ENCODE data around the gene GAPVD1.
"Not testable (repeated sequence)": the region's sequence is repeated elsewhere in the genome, so short reads cannot be mapped to it uniquely, and the experiment has no call there.

Gene GAPVD1

DNA sequence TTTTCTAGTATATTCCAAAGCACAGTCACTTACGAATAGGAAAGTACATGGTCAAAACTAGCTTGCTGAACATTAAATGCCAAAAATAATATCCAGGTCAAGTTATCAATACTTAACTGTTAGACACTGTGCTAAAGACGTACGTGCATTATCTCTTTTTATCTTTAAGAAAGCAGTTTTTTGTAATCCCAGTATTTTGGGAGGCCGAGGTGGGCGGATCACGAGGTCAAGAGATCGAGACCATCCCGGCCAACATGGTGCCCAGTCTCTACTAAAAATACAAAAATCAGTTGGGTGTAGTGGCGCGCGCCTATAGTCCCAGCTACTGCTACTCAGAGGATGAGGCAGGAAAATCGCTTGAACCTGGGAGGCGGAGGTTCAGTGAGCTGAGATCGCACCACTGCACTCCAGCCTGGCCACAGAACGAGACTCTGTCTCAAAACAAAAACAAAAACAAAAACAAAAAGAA lies 17.8 kb upstream of the GAPVD1 start:
- Histone ChIP-seq H3K9me3 (ENCODE audit: low read depth, low read length) (no peaks in the 10 kb centered on the region), H3K36me3 (ENCODE audit: insufficient read depth, low read length) (peaks cover 19% of the 10 kb centered on the region), H3K27ac (peak overlapping the region; percentile 73; the same call in 1 of the 2 replicates), H3K9ac (ENCODE audit: insufficient read length) (no peak overlapping the region), H3K4me3 (no peak overlapping the region)
- no peak for DNase-seq (ENCODE audit: low read depth, low spot score)
- TF ChIP-seq POLR2AphosphoS5 (IDR thresholded peaks at IDR 0.05; ENCODE audit: borderline replicate concordance, low read depth, low read length) (no peak), FOXP2 (optimal IDR thresholded peaks at IDR 0.05; ENCODE audit: control extremely low read depth, extremely low read length, insufficient read depth) (no peak), EZH2 (IDR thresholded peaks at IDR 0.05) (no peak)

DNA sequence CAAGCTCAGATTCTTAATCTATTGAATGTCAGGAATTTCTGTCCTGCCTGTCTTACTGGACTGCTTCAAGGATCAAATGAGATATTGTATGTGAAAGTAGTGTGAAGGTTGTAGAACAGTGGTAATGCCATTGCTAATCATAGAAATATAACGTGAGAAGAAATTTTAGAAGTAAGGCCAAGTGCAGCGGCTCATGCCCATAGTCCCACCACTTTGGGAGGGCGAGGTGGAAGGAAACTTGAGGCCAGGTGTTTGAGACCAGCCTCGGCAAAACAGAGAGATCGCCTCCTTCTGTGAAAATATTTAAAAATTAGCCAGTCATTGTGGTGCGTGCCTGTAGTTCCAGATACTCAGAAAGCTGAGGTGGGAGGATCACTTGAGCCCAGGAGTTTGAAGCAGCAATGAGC lies 15.4 kb upstream of the GAPVD1 start:
- Histone ChIP-seq H3K4me3 (no peak overlapping the region), H3K9me3 (ENCODE audit: low read depth, low read length) (no peaks in the 10 kb centered on the region), H3K27ac (no peak overlapping the region), H3K9ac (ENCODE audit: insufficient read length) (no peak overlapping the region), H3K36me3 (ENCODE audit: insufficient read depth, low read length) (no peaks in the 10 kb centered on the region)
- TF ChIP-seq FOXP2 (optimal IDR thresholded peaks at IDR 0.05; ENCODE audit: control extremely low read depth, extremely low read length, insufficient read depth) (no peak), POLR2AphosphoS5 (IDR thresholded peaks at IDR 0.05; ENCODE audit: borderline replicate concordance, low read depth, low read length) (no peak)
- DNase-seq (ENCODE audit: low read depth, low spot score), result no peak

DNA sequence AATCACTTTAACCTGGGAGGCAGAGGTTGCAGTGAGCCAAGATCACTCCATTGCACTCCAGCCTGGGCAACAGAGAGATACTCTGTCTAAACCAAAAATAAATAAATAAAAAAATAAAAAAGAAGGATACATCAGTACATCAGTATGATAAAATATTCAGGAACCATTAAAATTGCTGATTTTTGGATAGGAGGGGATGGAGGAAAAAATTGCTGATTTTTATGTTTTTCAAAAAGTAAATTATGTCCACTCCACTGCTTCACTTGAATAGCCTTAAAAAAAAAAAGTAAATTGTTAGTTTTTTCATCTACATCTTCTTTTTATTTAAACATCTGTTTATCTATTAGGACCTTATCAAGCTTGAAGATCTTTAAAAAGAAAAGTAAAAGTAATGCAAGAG lies 7.4 kb upstream of the GAPVD1 start:
- no peak overlapping the region for H3K27ac ChIP-seq
- no peak for DNase-seq (ENCODE audit: low read depth, low spot score)
- TF ChIP-seq FOXP2 (optimal IDR thresholded peaks at IDR 0.05; ENCODE audit: control extremely low read depth, extremely low read length, insufficient read depth) (no peak), EZH2 (IDR thresholded peaks at IDR 0.05) (no peak), POLR2AphosphoS5 (IDR thresholded peaks at IDR 0.05; ENCODE audit: borderline replicate concordance, low read depth, low read length) (no peak)
- no peaks in the 10 kb centered on the region for H3K9me3 ChIP-seq (ENCODE audit: low read depth, low read length)
- no peak overlapping the region for H3K4me3 ChIP-seq
- H3K9ac ChIP-seq (ENCODE audit: insufficient read length), result no peak overlapping the region
- no peaks in the 10 kb centered on the region for H3K36me3 ChIP-seq (ENCODE audit: insufficient read depth, low read length)

DNA sequence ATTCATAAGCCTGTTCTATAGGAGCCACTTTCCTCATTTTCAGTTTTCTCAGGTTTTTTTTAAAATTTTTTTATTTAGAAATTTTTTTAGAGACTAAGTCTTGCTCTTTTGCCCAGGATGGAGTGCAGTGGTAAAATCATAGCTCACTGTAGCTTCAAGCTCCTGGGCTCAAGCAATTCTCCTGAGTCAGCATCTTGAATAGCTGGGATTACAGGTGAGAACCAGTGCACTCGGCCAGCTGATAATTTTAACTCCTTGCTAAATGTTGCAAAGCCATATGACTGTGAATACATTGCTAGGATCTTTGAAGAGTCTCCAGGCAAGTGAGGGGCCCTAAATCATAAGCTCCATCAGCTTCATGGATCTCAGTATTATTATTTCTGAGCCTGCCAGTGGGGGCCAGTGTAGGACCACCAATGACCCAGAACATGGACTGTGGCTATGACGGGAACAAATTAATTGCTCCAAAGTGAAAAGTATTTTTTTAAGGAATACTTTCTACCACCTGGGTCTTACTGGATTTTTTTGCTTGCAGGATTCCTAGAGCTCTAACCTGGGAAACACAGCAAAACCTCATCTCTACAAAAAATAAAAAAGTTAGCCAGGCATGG lies 5.7 kb upstream of the GAPVD1 start:
- Histone ChIP-seq H3K4me3 (no peak overlapping the region), H3K9ac (ENCODE audit: insufficient read length) (no peak overlapping the region), H3K9me3 (ENCODE audit: low read depth, low read length) (no peaks in the 10 kb centered on the region), H3K36me3 (ENCODE audit: insufficient read depth, low read length) (no peaks in the 10 kb centered on the region), H3K27ac (no peak overlapping the region)
- TF ChIP-seq FOXP2 (optimal IDR thresholded peaks at IDR 0.05; ENCODE audit: control extremely low read depth, extremely low read length, insufficient read depth), result no peak
- no peak for TF ChIP-seq POLR2AphosphoS5 (IDR thresholded peaks at IDR 0.05; ENCODE audit: borderline replicate concordance, low read depth, low read length)
- no peak for TF ChIP-seq EZH2 (IDR thresholded peaks at IDR 0.05)
- no peak for DNase-seq (ENCODE audit: low read depth, low spot score)

DNA sequence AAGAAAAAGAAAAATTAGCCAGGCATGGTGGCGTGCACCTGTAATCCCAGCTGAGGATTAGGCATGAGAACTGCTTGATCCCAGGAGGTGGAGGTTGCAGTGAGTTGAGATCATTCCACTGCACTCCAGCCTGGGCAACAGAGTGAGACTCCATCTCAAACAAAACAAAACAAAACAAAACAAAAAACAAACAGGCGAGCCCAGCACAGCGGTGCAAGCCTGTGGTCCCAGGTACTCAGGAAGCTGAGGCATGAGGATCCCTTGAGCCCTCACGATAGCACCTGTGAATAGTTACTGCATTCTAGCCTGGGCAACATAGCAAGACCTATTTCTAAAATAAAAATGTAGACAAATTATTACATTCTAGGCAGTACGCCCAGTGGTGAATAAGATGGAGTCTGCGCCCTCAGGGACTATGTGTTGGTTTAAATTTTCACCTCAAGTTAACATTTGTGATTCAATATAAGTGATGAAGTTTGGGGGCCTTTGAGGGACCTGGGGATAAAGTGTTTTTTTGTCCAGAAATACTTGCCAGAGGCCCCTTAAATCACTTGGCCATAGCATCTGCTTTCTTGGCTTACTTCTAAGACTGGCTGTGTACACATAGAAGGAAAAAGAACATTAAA lies 3.4 kb upstream of the GAPVD1 start:
- no peak overlapping the region for H3K9ac ChIP-seq (ENCODE audit: insufficient read length)
- no peak for DNase-seq (ENCODE audit: low read depth, low spot score)
- H3K36me3 ChIP-seq (ENCODE audit: insufficient read depth, low read length), result no peaks in the 10 kb centered on the region
- no peak overlapping the region for H3K27ac ChIP-seq
- TF ChIP-seq EZH2 (IDR thresholded peaks at IDR 0.05) (no peak), FOXP2 (optimal IDR thresholded peaks at IDR 0.05; ENCODE audit: control extremely low read depth, extremely low read length, insufficient read depth) (no peak), POLR2AphosphoS5 (IDR thresholded peaks at IDR 0.05; ENCODE audit: borderline replicate concordance, low read depth, low read length) (no peak)
- H3K4me3 ChIP-seq, result no peak overlapping the region
- H3K9me3 ChIP-seq (ENCODE audit: low read depth, low read length), result no peaks in the 10 kb centered on the region

DNA sequence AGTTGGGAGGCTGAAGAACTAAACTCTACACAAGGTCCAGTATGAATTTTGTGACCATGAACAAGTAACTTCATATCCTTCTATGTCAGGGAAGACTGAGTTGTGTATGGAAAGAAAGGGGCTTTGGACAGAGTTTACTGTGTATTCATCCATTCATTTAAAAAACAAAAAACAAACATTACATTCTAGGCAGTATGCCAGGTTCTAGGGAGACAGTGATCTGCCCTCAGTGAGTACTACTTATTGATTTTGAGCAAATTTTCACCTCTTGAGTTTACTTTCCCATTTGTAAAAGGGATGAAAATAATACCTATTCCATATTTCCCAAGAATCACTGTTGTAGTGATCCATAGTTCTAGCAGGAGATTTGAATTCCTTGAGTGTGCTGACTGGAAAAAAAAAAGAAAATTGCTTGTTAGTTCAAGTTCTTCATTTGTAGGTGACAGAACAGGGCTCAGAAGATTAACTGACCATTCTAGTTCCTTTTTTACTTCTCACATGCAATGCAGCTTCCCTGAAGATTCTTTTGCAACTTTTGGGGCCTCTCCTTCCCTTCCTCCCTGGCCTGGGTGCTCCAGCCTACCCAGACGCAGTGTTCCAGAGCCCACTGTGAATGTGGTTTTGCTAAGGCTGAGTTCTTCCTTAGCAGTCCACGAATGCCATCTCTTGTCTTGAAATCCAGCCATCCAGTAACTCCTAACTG lies 2.6 kb upstream of the GAPVD1 start:
- H3K36me3 ChIP-seq (ENCODE audit: insufficient read depth, low read length), result no peaks in the 10 kb centered on the region; the same call in 1 of the 2 replicates
- TF ChIP-seq POLR2AphosphoS5 (IDR thresholded peaks at IDR 0.05; ENCODE audit: borderline replicate concordance, low read depth, low read length), result no peak
- no peak for TF ChIP-seq EZH2 (IDR thresholded peaks at IDR 0.05)
- TF ChIP-seq FOXP2 (optimal IDR thresholded peaks at IDR 0.05; ENCODE audit: control extremely low read depth, extremely low read length, insufficient read depth), result no peak
- DNase-seq (ENCODE audit: low read depth, low spot score), result no peak
- H3K9me3 ChIP-seq (ENCODE audit: low read depth, low read length), result no peaks in the 10 kb centered on the region
- H3K27ac ChIP-seq, result no peak overlapping the region
- no peak overlapping the region for H3K9ac ChIP-seq (ENCODE audit: insufficient read length)
- H3K4me3 ChIP-seq, result no peak overlapping the region

DNA sequence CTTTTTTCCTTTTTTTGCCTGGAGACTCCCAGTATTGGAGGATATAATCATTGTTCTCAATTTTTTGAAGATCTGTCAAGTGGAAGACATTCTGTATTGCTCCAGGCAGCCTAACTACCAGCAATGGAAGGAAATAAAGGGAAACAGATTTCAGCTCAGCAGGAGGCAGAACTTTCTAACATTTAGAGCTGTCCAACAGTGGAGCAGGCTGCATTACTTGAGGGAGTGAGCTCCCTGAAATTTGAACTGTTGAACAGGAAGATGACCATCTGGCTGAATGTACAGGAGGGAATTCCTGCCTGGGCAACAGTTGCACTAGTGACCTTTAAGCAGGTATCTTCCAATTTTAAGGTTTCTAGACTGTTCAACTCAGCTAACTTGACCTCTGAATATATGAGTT lies 1.1 kb upstream of the GAPVD1 start:
- H3K4me3 ChIP-seq, result no peak overlapping the region
- no peak overlapping the region for H3K27ac ChIP-seq
- no peak for DNase-seq (ENCODE audit: low read depth, low spot score)
- peaks cover 6% of the 10 kb centered on the region; the same call in 1 of the 2 replicates for H3K36me3 ChIP-seq (ENCODE audit: insufficient read depth, low read length)
- no peak for TF ChIP-seq POLR2AphosphoS5 (IDR thresholded peaks at IDR 0.05; ENCODE audit: borderline replicate concordance, low read depth, low read length)
- no peak overlapping the region for H3K9ac ChIP-seq (ENCODE audit: insufficient read length)
- no peaks in the 10 kb centered on the region for H3K9me3 ChIP-seq (ENCODE audit: low read depth, low read length)

DNA sequence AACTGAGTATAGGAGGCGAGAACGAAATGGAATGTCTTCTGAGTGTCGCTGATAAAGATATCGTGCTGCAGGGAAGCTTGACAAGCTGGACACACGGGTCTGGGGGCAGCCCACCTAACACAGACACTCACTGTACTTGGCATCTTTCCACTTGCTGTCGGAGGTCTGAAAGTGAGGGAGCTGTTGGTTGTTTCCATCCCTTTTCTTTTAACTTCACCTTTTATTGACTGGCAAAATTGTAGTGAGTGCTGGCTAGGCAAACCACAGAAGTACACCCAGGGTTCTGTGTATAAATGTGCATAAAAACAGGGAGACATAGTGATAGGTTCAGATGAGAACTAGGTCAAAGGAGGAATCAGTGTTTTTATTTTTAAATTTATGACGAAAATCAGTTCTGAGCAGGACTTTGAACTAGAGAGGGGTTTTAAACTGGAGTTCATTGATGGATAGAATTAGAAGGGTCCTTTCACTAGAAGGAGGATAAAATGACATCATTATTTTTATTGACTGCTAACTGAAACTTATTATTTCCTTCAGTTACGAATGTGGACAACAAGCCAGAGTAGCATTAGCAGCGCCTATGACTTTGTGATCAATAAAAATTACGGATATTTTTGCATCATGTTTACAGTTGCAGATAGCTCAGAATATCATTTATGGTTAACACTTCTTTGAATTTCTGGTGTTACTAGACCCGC lies 817 bp downstream of the GAPVD1 start:
- Histone ChIP-seq H3K27ac (no peak overlapping the region), H3K36me3 (ENCODE audit: insufficient read depth, low read length) (peaks cover 14% of the 10 kb centered on the region; the same call in 1 of the 2 replicates), H3K9ac (ENCODE audit: insufficient read length) (peak overlapping the region; percentile 86), H3K9me3 (ENCODE audit: low read depth, low read length) (no peaks in the 10 kb centered on the region), H3K4me3 (peak overlapping the region; percentile 86)
- DNase-seq (ENCODE audit: low read depth, low spot score), result no peak
- TF ChIP-seq POLR2AphosphoS5 (IDR thresholded peaks at IDR 0.05; ENCODE audit: borderline replicate concordance, low read depth, low read length) (no peak), FOXP2 (optimal IDR thresholded peaks at IDR 0.05; ENCODE audit: control extremely low read depth, extremely low read length, insufficient read depth) (no peak), EZH2 (IDR thresholded peaks at IDR 0.05) (no peak)

DNA sequence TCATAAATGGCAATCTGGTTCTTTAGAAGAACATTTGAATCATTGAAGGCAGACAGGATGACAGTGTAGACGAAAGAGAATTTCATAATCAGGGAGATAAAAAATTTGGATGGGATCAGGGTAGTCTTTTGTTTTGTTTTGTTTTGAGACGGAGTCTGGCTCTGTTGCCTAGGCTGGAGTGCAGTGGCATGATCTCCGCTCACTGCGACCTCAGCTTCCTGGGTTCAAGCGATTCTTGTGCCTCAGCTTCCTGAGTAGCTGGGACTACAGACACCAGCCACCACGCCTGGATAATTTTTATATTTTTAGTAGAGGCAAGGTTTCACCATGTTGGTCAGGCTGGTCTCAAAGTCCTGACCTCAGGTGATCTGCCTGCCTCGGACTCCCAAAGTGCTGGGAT lies 2.4 kb downstream of the GAPVD1 start:
- H3K9me3 ChIP-seq (ENCODE audit: low read depth, low read length); DNase-seq (ENCODE audit: low read depth, low spot score); H3K27ac ChIP-seq; H3K9ac ChIP-seq (ENCODE audit: insufficient read length); H3K4me3 ChIP-seq: not testable (repeated sequence)
- peaks cover 16% of the 10 kb centered on the region; the same call in 1 of the 2 replicates for H3K36me3 ChIP-seq (ENCODE audit: insufficient read depth, low read length)

All from SK-N-MC (cell line).